Rectal smooth muscle tissue (tissue), 1 donor: ENCODE data around the gene SRA1.

Experiments used
- H3K27ac ChIP-seq: one replicate; pipeline ENCODE4 v1.7.0; 2013; ENCODE audit warnings: low read depth, low read length, inconsistent platforms
- H3K27me3 ChIP-seq: one replicate; pipeline ENCODE4 v1.7.0; 2013; ENCODE audit warnings: low read length; ENCODE audit not compliant: control insufficient read depth, insufficient read depth
- H3K36me3 ChIP-seq: one replicate; pipeline ENCODE4 v1.7.0; 2013; ENCODE audit warnings: low read length; ENCODE audit not compliant: control insufficient read depth, insufficient read depth
- H3K4me1 ChIP-seq: one replicate; pipeline ENCODE4 v1.7.0; 2013; ENCODE audit warnings: low read length; ENCODE audit not compliant: control insufficient read depth, insufficient read depth
- H3K4me3 ChIP-seq: one replicate; pipeline ENCODE4 v1.7.0; 2013; ENCODE audit warnings: low read length
- H3K9ac ChIP-seq: one replicate; pipeline ENCODE4 v1.7.0; 2013; ENCODE audit warnings: low read length

The SRA1 gene

DNA sequence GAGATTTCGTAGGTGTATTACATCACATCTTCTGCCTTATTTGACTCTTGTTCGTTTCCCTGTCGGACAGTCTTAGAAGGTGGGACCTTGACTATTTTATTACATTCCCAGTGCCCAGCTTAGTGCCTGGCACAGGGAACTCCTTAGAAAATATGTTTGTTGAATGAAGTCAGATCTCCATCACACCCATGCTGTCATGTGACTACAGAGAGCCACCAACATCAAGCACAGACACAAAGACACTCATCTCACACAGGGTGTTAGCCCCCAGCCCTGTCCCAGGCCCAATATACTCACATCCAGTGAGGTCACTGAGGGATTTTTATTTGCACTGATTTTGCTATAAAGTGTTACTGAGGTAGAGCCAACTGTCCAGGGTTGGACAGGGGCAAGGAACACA, 692 bp upstream of the SRA1 start:
- H3K27ac ChIP-seq: peak overlapping the region; percentile 87
- no peak overlapping the region for H3K9ac ChIP-seq
- no peaks in the 10 kb centered on the region for H3K27me3 ChIP-seq
- H3K4me3 ChIP-seq: peak overlapping the region; percentile 88
- H3K4me1 ChIP-seq: peaks cover 11% of the 10 kb centered on the region
- peaks cover 6% of the 10 kb centered on the region for H3K36me3 ChIP-seq

DNA sequence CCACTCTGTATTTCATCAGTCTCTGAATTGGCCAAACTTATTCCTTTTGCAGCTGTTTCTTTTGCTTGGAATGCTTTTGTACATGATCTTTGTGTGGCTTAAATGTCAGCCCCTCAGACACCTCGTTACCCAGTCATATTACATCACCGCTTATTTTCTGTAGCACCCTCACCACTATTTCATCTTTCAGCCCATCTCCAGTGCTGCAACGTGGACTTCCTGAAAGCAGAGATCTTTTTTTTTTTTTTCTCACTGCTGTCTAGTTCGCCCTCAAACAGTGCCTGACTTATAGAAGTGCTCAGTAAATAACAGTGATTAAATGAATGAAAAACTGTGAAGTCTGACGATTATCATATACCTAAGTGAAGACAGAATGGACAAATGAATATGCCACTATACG, 835 bp downstream of the SRA1 start:
- Histone ChIP-seq H3K4me1 (peaks cover 11% of the 10 kb centered on the region), H3K9ac (peak overlapping the region; percentile 73), H3K27ac (no peak overlapping the region), H3K27me3 (no peaks in the 10 kb centered on the region), H3K36me3 (peaks cover 12% of the 10 kb centered on the region), H3K4me3 (peak overlapping the region; percentile 88)

DNA sequence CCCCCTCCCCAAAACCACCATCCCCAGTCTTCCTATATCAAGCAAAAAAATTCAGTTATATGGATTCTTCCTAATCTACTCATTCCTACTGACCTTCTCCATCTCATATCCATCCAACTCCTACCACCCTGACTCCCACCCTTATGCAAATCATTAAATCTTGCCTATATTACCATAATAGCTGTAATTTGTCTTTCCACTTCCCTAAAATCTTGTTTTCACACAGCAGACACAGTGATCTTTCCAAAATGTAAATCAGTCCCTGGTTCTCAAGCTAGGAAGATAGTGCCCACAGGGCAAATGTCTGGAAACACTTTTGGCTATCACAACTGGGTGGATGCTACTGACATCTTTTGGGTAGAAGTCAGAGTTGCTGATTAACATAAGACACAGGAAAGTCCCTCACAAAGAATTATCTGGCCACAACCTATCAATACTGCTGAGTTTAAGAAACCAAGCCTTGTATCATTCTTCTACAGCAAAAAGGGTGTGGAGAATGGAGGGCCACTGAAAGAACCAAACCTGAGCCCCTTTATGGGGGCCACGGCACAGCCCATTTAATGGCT, 1.4 kb downstream of the SRA1 start:
- Histone ChIP-seq H3K27me3 (no peaks in the 10 kb centered on the region), H3K4me3 (peak overlapping the region; percentile 88), H3K9ac (no peak overlapping the region), H3K4me1 (peaks cover 11% of the 10 kb centered on the region), H3K36me3 (peaks cover 15% of the 10 kb centered on the region), H3K27ac (no peak overlapping the region)

DNA sequence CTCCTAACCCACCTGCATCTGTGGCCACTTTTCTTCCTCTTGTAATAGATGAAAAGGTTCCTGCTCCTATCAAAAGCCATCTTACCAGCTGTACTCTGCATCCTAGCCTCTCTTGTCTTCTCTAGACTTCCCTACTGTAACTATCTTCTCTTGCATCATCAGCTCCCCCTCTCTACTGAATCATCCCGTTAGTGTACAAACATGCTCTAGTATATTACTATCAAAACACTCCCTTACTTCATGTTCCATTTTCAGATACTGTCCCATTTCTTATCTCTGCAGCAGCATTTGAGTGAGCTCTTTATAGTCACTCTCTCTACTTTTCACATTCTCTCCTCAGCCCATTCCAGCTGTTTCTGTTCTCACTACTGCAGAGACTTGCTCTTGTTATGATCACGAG, 2.8 kb downstream of the SRA1 start:
- H3K27ac ChIP-seq: no peak overlapping the region
- no peaks in the 10 kb centered on the region for H3K27me3 ChIP-seq
- no peak overlapping the region for H3K9ac ChIP-seq
- peaks cover 22% of the 10 kb centered on the region for H3K4me1 ChIP-seq
- peaks cover 24% of the 10 kb centered on the region for H3K36me3 ChIP-seq
- H3K4me3 ChIP-seq: no peak overlapping the region

DNA sequence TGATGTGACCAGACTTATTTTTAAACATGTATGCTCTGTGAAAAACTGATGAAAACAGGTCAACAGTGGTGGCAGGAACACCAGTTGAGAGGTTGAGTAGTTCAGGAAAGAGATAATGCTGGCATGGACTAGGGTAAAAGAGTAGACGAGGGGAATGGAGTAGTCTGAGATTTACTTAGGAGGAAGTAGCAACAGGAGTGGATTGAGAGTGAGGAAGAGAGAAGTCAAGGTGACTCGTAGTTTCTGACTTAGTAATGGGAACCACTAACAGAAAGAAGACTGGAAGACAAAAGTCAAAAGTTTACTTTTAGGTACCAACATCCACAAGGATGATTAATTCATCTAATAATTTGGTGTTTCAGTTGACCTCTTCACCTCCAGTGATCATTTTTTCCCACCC, 3.6 kb downstream of the SRA1 start:
- Histone ChIP-seq H3K36me3 (peaks cover 20% of the 10 kb centered on the region), H3K9ac (no peak overlapping the region), H3K4me1 (peaks cover 30% of the 10 kb centered on the region), H3K27me3 (no peaks in the 10 kb centered on the region), H3K27ac (no peak overlapping the region), H3K4me3 (no peak overlapping the region)

DNA sequence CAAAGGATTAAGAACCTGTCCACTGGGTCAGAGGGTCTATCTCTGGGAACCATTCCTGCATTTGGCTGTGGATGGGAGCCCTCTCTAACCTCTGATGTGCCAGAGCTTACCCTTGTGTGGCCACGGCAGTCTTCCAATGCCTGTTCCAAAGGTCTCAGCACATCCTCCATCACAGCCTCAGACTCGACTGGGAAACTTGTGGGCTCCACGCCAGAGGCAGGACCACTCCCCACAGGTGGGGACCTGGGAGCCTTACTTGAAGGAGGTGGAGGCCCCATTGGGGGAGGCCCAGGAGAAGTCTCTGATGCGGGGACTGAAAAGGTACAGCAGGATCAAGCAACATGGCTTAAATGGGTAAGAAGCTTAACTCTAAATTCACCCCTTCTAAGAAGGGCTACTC, 5.4 kb downstream of the SRA1 start:
- Histone ChIP-seq H3K9ac (no peak overlapping the region), H3K36me3 (peaks cover 20% of the 10 kb centered on the region), H3K27me3 (no peaks in the 10 kb centered on the region), H3K4me3 (no peak overlapping the region), H3K4me1 (peaks cover 38% of the 10 kb centered on the region), H3K27ac (no peak overlapping the region)

DNA sequence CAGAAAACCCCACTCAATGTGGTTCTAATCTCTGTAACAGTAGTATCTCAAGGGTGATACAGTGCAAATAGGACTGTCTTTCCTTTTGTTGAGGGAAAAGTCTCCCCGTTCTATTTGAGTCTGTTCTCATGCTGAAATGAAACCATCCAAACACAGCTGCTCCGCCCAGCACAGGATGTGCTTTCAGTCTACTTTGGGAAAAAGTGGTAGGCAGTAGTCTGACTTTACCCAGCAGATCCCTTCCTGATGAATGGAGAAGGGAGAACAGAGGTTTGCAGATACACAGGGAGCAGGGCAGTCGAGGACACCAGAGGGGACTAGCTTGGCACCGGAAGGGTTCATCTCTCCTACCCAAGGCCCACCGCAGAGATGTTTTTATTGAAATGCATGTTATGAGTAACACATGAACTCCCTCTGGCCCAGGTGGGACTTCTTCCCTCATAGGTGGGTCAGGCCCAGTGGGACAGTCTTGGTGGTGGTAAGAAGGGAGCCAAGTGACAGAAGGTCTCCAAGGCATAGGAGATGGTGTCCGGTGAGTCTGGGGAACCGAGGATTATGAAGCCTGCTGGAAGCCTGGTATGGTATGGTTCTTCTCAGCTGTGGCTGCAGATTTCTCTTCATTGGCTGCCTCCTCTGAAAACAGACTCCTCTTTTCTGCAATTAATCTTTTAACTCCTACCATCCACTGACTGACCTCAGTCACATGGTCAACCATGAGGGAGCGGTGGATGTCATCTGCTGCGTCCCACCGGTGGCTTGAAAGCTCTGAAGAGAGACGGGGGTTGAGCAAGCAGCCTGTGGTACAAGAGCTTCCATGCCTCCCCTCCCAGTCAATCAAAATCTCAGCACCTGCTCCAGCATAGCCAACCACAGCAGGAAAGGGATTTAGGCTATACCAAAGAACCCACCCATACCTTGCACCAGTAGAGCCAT, 6.9 kb downstream of the SRA1 start:
- Histone ChIP-seq H3K36me3 (peaks cover 20% of the 10 kb centered on the region), H3K4me3 (no peak overlapping the region), H3K27me3 (no peaks in the 10 kb centered on the region), H3K27ac (peak overlapping the region; percentile 93), H3K9ac (no peak overlapping the region), H3K4me1 (peaks cover 36% of the 10 kb centered on the region)

DNA sequence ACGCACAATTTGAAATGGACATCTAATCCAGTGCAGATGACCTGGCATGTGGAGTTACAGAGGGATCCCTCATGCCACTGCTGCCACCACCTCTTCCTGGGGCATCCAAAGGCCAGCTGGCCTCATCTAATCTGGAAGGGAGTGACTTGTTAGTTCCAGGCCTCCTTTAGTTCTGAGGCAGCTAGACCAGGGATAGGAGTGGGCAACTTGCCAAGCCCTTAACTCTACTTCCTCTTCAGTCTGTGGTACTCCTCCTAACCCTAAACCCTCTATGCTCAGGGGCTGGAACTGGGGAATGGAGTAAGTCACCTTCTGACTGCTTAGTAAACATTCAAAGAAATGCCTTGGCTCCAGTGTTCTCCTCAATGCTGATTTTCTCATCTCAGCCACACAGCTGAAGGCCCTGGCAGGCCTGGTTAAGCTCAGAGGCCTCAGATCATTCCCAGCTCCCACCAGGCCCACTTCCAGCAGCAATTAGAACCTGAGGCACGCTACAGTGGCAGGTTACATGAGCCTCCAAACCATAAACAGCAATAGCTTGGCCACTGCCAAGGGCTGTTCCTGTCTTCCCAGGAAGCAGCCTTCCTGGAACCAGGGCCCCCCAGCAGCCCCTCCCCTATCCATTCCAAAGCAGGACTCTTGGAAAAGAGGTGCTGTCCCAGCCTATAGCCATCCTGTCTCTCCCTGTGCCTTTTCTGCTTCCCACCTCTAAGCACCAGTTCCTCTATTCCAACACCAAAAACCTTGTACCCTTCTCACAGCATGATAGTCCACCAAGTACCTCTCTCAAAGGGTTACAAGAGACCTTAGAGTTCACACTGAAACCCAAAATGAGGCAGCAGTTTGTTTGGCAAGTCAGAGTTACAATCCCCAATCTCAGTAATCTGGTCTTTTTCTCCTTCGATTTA, 7.8 kb downstream of the SRA1 start:
- H3K4me1 ChIP-seq: peaks cover 36% of the 10 kb centered on the region
- H3K27ac ChIP-seq: peak overlapping the region; percentile 93
- no peak overlapping the region for H3K4me3 ChIP-seq
- H3K27me3 ChIP-seq: no peaks in the 10 kb centered on the region
- H3K9ac ChIP-seq: no peak overlapping the region
- peaks cover 20% of the 10 kb centered on the region for H3K36me3 ChIP-seq

DNA sequence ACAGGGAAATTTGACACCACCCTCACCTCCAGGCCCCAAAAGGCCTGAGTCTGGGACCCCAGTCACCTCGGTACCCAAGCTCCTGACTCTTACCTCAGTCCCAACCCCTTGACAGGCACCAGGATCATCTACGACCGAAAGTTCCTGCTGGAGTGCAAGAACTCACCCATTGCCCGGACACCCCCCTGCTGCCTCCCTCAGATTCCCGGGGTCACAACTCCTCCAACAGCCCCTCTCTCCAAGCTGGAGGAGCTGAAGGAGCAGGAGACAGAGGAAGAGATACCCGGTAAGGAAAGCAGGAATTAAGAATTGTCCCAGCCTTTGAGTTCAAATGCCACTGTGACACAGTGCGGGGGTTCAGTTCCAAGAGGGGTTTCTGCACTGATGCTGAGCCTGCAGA, 8.5 kb downstream of the SRA1 start:
- Histone ChIP-seq H3K4me1 (peaks cover 36% of the 10 kb centered on the region), H3K36me3 (peaks cover 20% of the 10 kb centered on the region), H3K4me3 (peak overlapping the region; percentile 65)

DNA sequence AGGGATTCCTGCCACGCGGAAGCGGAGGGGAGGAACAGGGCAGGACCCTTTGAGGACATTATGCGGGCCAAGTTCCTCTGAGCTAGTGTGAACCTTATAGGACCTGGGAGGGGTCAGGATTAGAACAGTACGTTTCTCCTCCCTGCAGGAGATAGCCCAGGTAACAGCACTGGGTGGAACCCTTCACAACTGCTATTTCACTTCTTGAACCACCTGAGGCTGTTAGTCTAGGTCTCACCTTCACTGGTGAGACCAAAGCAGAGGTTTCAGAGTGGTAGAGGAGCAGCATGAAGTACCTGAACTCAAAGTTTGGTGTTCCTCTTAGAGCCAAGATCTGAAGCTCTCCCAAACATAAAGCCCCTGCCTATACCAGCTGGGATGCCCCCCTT, 9.0 kb downstream of the SRA1 start:
- Histone ChIP-seq H3K4me3 (peak overlapping the region; percentile 65), H3K27me3 (no peaks in the 10 kb centered on the region), H3K27ac (peak overlapping the region; percentile 93), H3K4me1 (peaks cover 36% of the 10 kb centered on the region), H3K9ac (peak overlapping the region; percentile 16), H3K36me3 (peaks cover 20% of the 10 kb centered on the region)

More for the DNA sequence above, 8.5 kb downstream of the SRA1 start:
- Histone ChIP-seq H3K27me3 (no peaks in the 10 kb centered on the region), H3K27ac (peak overlapping the region; percentile 93), H3K9ac (peak overlapping the region; percentile 14)

DNA sequence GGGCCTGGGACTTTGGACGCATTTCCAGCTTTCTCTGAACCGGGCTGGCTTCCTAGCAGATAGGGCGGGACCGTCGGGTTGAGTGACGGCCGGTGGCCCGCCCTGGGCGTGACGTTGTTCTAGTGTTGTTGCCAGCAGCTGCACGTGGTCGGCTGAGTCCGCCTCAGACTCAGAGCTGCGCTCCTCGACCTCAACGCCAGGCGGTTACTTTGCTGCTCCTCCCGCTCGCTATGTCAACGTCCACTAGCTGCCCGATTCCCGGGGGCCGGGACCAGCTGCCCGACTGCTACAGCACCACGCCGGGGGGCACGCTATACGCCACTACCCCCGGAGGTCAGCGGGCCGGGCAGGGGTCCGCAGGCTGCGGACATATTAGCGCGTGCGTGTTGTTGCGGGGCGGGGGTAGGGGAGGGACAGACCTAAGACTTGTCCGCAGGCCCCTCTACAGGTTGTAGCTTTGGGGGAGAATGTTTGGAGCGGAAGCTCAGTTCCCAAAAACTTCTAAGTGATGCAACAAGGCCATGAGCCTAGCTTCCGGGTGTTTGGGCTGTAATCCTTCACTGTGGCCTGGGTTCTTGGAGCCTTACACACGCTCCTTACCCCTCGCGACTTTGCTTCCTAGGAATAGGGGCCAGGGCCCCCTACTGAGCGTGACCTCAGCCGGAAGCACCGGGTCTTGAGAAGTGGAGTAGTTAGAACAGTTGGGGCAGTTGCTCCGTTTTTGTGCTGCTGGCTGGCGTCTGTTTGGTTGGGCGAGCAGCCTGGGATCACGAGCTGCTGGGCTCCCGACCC, 9.6 kb downstream of the SRA1 start, which contains the start of gene EIF4EBP3:
Gene EIF4EBP3 (plus strand): TSS at position 155 of the 792 bp plus-strand sequence. CDS start 76 bp downstream, at position 231.
- Histone ChIP-seq H3K27ac (peak within 1 kb of the TSS; percentile 93), H3K36me3 (peaks cover 20% of the 10 kb centered on the region), H3K27me3 (no peaks in the 10 kb centered on the region), H3K9ac (peak within 1 kb of the TSS; percentile 16), H3K4me3 (peak within 1 kb of the TSS; percentile 65), H3K4me1 (peaks cover 36% of the 10 kb centered on the region)
